D341Med (cell line): ENCODE results near the gene RSPRY1.

ENCODE experiments used
- DNase-seq: peaks from one replicate; pipeline ENCODE4 v3.0.0; 2012; ENCODE audit warnings: low spot score

Gene RSPRY1

DNA sequence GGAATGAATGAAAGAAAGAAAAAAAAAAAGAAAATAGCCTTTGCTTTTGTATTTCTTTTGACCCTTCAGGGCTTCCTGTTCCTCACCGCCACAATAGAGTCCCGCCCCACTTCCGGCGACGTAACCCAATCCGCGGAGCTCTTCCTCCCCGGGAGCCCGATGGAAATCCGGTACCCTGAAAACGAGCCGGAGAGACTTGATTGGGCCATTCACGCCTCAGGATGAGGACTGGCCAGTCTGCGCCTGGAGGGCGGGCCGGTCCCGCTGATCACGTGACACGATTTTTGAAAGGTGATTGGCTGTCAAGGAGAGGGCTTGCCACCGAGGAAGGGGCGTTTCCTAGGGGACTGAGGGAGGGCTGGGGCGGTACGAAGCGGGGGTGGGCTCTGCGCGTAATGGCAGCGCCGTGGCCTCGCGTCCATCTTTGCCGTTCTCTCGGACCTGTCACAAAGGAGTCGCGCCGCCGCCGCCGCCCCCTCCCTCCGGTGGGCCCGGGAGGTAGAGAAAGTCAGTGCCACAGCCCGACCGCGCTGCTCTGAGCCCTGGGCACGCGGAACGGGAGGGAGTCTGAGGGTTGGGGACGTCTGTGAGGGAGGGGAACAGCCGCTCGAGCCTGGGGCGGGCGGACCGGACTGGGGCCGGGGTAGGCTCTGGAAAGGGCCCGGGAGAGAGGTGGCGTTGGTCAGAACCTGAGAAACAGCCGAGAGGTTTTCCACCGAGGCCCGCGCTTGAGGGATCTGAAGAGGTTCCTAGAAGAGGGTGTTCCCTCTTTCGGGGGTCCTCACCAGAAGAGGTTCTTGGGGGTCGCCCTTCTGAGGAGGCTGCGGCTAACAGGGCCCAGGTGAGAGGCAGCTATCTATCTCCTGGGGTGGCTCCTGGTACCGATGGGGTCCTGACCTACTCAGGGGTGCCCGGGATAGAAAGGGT lies at the start of gene RSPRY1, which contains the start of gene PSME3IP1:
RSPRY1 (plus strand) TSS at position 385 of the 927 bp plus-strand sequence. CDS start 18,330 bp downstream, outside the sequence.
PSME3IP1 (minus strand) TSS at position 95 of the 927 bp plus-strand sequence. CDS start 12,185 bp downstream, outside the sequence.
- DNase-seq, result peak; percentile 99

DNA sequence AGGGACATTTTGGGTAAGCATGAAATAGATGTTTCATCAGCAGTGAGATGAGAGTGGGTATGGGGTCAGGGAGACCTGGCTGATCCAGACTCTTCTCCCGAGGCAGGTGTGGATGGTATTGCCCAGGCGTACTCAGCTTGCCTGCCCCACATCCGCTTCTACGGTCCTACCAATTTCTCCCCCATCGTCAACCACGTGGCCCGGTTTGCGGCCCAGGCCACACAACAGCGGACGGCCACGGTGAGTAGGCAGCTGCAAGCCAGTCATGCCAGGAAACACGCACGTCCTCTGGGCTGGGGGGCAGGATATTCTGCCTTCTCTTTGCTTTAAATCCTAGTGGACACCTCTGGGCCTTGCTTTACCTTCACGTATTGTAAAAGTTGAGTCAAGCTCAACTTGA lies 49.1 kb upstream of the RSPRY1 start:
- no peak for DNase-seq

DNA sequence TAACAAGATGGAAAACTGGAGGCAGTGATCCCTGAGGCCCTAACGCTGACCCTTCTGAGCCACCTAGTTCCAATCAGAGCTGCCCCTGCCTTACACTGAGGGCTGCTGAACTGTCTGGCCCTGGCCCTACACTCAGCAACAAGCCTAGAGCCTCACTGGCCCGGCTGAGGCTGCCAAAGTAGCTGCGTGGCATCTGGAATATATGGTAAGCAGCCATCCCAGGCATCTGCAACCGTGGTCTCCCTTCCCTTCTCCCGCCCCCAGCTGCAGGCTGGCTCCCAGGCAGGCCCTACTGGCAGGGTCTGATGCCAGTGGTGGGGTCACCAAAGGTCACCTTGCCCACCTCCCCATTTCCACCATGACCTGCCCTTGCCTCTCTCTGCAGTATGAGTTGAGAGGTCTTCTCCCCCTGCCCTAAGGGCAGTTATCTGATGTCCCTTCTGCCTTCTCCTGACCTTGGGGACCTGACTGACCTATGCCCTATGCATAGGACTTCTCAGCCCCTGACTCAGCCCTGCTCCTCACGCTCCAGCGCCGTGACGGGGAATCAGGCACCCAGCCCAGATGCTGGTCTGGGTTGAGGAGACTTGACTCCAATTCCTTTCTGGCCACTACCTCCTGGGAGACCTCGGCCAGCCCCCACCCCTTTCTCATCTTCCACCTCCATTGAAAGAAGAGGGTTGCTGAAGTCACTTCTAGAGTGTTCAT lies 48.4 kb upstream of the RSPRY1 start:
- DNase-seq, result no peak

- no peak for DNase-seq
Observed at GRCh38 chr16:57138281-57138935, 47.7 kb upstream of the RSPRY1 start.

- DNase-seq, result no peak
Observed at GRCh38 chr16:57140931-57141668, 45.0 kb upstream of the RSPRY1 start.

DNA sequence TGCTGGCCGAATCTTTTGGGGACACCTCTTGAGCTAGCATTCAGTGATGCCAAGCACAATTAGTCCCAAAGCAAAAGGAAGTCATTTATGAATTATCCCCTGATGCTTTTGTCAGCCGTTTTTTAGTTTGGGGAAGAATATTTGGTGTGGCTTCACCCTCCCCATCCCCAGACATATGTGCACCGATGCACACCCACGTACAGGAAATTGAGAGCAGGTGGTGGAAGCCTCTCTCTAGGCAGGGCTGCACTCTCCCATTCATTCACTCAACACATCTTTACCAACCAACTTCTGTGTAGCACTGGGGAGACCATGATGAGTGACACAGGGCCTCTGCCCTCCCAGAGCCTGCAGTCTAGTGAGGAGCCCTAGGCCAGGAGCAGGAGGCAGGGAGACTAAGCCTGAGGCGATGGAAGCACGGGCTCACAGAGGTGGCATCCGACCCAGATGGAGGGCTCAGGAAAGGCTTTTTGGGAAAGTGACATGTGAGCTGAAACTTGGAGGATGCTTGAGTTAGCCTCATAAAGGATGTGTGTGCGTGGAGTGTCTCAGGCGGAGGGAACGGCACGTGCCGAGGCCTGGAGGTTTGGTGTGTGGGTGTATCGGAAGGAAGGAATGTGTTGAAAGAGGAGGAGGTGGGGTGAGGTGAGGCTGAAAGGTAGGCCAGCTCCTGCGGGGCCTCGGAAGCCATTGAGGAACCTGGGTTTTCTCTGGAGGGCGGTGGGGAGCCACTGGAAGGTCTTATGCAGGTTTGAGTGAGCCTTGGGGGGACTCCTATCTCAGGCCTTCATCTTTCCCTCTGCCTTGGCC lies 44.1 kb upstream of the RSPRY1 start:
- DNase-seq, result no peak

GRCh38 chr16:57143149-57143921 lies 42.8 kb upstream of the RSPRY1 start:
- DNase-seq, result no peak

GRCh38 chr16:57144027-57144426 lies 42.1 kb upstream of the RSPRY1 start:
- DNase-seq, result no peak

DNA sequence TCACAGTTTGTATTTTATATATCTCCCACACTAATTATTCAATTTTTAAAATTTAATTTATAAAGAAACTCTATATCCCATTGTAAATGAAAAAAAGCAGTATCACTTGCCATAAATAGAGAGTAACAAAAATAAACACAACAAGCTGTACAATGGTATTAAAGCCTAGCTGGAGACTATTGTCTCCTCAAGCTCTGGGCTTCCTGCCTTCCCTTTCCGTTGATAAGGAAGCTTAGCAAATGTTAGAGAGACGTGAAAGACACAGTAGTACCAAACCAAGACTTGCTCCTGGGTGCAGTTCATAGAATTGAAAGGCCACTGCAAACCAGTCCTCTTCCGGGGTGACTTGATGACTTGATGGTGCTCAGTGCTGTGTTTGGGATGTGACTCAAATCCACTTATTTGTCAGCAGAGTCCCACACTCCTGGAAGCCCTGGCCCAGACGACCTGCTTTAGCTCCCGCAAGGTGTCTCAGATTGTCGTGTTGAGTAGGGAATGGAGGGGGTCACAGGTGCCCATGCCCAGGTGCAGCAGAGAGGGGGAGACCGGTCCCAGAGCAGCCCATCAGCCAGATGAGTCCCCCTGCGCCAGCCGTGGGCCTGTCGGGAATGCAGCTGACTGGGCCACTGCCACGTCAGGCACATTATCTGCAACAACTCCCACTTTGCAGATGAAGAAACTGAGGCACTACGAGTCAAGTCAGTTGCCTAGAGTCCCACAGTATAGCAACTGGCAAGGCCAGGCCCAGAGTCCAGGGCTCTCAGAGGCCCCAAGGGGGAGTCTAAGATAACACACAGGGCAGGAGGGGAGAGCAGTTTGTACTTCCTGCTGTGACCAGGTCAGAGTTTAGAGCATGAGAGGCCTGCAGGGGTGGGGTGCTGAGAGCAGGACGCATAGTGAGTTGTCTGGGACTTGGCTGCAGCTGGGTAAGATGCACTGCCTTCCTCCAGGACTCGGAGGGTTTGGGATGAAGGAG lies 40.8 kb upstream of the RSPRY1 start:
- no peak for DNase-seq

DNA sequence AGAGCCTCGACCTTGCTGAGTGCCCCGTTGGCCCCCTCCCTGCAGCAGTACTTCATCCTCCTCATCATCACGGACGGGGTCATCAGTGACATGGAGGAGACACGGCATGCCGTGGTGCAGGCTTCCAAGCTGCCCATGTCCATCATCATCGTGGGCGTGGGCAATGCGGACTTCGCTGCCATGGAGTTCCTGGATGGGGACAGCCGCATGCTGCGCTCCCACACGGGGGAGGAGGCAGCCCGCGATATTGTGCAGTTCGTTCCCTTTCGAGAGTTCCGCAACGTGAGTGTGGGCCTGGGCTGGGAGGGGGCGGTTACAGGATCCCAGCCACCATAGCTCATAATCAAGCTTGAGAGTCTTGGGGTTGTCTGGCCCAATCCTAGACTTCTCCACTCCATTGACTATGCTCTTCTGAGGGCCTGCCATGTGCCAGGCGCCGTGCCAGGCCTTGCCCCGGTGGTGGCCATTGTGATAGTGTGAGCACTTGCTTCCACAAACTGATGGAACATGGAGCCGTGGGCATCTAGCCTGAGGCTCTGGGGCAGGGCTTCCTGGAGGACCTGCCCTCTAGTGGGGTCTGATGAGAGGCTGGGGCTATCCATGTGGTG lies 40.0 kb upstream of the RSPRY1 start:
- no peak for DNase-seq

GRCh38 chr16:57146735-57147134 lies 39.4 kb upstream of the RSPRY1 start:
- DNase-seq, result no peak

DNA sequence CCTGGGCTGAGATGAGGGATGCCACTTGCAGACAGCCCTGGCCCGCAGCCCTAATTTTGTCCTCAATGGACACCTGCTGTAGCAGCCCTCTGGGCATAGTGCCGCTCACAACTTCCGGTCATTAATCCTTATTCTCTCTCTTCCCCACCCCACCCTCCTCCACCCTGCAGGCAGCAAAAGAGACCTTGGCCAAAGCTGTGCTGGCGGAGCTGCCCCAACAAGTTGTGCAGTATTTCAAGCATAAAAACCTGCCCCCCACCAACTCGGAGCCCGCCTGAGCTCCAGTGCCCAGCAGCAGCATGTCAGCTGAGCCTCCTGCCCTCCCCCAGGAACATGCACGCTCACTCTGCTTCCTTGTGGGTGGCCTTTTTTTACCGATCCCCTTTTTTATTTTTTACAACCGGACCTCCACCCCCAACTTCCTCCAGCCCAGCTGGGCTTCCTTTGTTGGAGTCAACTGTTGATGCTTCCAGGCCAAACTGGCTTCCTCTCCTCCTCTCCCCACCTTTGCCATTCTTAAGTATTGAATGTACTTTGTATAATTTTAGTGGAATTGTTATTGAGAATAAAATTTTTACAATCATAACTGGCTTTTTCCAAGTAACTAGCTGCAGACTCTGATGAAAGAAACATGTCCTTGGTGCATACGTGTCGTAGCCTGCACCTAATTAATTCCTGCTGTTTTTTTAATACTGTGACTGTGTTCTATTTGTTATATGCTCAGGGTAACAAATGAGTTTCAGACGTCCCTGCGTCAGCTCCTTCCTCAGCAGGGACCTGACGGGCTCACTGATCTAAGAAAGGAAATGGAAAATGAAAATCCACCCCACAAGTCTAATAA lies 38.5 kb upstream of the RSPRY1 start:
- DNase-seq, result no peak

DNA sequence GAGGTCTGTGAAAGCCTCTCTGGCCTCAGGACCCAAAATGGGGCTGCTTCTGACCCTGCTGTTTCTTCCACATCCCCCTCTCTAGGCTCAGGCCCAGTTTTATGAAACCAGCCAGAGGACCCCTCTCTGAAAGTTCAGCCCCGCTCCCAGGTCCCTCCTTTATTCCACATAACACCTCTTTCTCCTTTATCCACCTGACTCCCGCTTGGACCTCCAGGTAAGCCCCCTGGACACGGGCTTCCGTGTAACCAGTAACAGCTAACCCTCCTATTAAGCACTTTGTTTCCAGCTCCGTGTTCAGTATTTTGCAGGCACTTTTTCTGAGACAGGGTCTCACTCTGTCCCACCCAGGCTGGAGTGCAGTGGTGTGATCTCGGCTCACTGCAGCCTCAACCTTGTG lies 37.6 kb upstream of the RSPRY1 start:
- DNase-seq, result no peak

DNA sequence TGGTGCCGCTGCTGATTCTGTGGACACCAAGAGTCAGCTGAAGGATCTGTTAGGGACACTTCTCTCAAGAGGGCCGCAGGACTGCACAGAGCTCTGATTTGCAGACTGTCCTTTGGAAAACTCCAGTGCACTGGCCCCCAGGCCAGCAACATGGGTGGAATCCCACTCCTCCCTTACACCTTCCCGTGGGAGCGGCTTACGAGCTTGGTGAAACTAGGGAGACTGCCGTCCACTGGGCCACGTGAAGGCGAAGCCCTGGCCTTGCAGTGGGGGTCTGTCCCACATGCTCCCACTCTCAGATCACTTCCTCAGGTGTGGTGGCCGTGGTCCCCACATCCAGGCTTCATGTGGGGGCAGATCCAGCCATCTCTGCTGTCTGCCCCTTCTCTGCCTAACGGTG lies 36.7 kb upstream of the RSPRY1 start:
- DNase-seq, result no peak

DNA sequence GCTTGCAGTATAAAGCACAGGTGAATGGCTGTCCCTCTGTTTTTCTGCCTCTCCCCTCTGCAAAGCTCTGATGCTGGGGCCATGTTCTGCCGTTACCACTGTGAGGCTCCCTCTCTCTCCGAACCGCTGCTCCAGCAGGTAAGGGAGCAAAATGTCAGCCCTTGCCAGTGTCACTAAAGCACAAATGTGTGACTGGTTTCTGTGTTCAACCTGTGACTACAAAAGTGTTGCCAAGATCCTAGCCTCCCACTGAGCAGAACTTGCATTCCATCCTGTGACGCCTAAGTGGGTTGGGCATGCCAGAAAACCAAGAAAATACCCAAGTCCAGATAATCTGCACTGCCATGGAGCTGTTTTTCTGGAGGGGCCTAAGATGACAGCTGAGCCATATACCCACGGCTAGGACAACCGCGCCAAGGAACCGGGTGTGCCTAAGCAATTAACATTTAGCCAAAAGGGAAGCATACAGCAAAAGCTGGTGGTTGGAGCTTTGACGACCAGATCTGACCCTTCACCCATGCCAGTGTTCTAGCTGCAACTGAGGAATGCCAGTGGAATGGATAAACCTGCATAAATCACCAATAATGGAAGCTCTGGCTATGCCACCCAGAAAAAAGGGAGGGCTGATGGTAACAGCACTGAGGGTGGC lies 35.3 kb upstream of the RSPRY1 start:
- no peak for DNase-seq

- no peak for DNase-seq
Observed at GRCh38 chr16:57151369-57151768, 34.8 kb upstream of the RSPRY1 start.
